GM12891 (cell line): Measurements from ENCODE around the gene BCKDHA.

Source experiments
- POLR2A ChIP-seq: IDR thresholded peaks from 2 replicates; pipeline ENCODE4 v1.6.1; 2011; ENCODE audit warnings: low read depth, low read length, control low read depth
- POLR2AphosphoS5 ChIP-seq: IDR thresholded peaks from 2 replicates; pipeline ENCODE4 v1.6.1; 2011; ENCODE audit warnings: low read depth, low read length, control low read depth
- POU2F2 ChIP-seq: IDR thresholded peaks from 2 replicates; pipeline ENCODE4 v1.6.1; 2011; ENCODE audit warnings: low read depth, mild to moderate bottlenecking, control low read depth, low read length, moderate library complexity
- SPI1 ChIP-seq: IDR thresholded peaks from 2 replicates; pipeline ENCODE4 v1.6.1; 2011; ENCODE audit warnings: low read depth, low read length, control low read depth
- TAF1 ChIP-seq: IDR thresholded peaks from 2 replicates; pipeline ENCODE4 v1.6.1; 2011; ENCODE audit warnings: low read depth, low read length, control low read depth

DNA sequence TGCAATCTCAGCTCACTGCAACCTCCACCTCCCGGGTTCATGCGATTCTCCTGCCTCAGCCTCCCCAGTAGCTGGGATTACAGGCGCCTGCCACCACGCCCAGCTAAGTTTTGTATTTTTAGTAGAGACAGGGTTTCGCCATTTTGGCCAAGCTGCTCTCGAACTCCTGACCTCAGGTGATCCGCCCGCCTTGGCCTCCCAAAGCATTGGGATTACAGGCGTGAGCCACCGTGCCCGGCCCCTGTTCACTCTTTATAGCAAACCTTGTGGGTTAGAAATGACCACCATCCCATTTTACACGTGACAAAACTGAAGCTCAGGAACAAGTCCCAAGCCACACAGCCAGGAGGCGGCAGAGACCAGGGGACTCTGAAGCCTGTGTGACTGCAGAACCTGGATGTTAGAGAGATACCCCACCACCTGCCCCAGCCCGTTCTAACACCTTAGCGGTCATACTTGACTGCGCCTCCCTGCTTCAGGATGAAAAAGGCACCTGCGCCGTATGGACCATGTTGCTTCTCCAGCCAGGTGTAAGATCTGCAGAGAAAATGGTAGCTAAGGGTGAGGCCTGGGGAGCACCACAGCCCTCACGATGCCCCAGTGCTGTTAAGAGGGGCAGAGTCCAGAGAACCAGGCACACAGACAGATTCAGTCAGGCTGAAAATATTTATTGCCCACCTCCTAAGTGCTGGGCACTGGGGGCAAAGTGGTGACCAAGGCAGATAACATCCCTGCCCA, 38.5 kb downstream of the BCKDHA start:
- TF ChIP-seq POLR2A (no peak), TAF1 (no peak), POLR2AphosphoS5 (no peak), POU2F2 (no peak), SPI1 (no peak)
